SU-DHL-6 (cell line): ENCODE measurements around the gene SOX6.

Source experiments
- CTCF ChIP-seq: fragments of 200-600 bp; sonication (generic); IDR thresholded peaks from one replicate; pipeline ENCODE4 v1.5.1; 2017; ENCODE audit warnings: antibody characterized with exemption, mild to moderate bottlenecking, low read length, moderate library complexity; ENCODE audit not compliant: insufficient read depth, poor library complexity, severe bottlenecking
- EZH2phosphoT487 ChIP-seq: fragments of 200-600 bp; sonication (generic), shearing (Covaris generic); conservative IDR thresholded peaks from 2 replicates; pipeline ENCODE4 v1.6.1; 2018; ENCODE audit warnings: mild to moderate bottlenecking, antibody characterized with exemption, low read length, moderate library complexity, mixed read lengths

GRCh38 chr11:15955595-15955994 is 400.8 kb downstream of the SOX6 start:
- TF ChIP-seq CTCF (no peak), EZH2phosphoT487 (no peak)
